ENCODE measurements around the gene EGFL6. TPM values are rescaled to one million over a fixed set of nuclear protein-coding genes. Genes with fewer than 3 reads are reported as not detected.

EGFL6 gene
- total RNA-seq, 2 experiments from 2014 or later: 2.1 to 2.7 TPM

- H3K4me1 Mint-ChIP-seq (ENCODE audit: low read depth): peaks cover 9% of the 10 kb centered on the region
- DNase-seq (no peak), ATAC-seq (no peak)
- intact Hi-C loops (cut with micrococcal nuclease): no loop called here
- no peak overlapping the region for H3K27ac Mint-ChIP-seq
- H3K36me3 Mint-ChIP-seq (ENCODE audit: low read depth): no peaks in the 10 kb centered on the region
- H3K27me3 Mint-ChIP-seq: peaks cover 23% of the 10 kb centered on the region
- TF ChIP-seq CTCF (IDR thresholded peaks at IDR 0.05): no peak
- no peak overlapping the region for H3K4me3 Mint-ChIP-seq
- POLR2A ChIA-PET: no interaction called here
- no peaks in the 10 kb centered on the region for H3K9me3 Mint-ChIP-seq
- CTCF ChIA-PET: no interaction called here
Measured at GRCh38 chrX:13565511-13565910, 3.9 kb upstream of the EGFL6 start.

GRCh38 chrX:13570261-13570605, 832 bp downstream of the EGFL6 start:
- POLR2A ChIA-PET: no interaction called here
- TF ChIP-seq CTCF (IDR thresholded peaks at IDR 0.05): no peak
- Mint-ChIP-seq H3K27ac (no peak overlapping the region), H3K36me3 (ENCODE audit: low read depth) (no peaks in the 10 kb centered on the region), H3K4me3 (peak overlapping the region; percentile 56), H3K9me3 (no peaks in the 10 kb centered on the region), H3K27me3 (peaks cover 26% of the 10 kb centered on the region), H3K4me1 (ENCODE audit: low read depth) (peaks cover 22% of the 10 kb centered on the region)
- CTCF ChIA-PET: interaction anchor here (0.8 kb wide), 1 partner anchor 76 kb away, joined by 5 read pairs; no protein-coding TSS in a partner anchor
- DNase-seq (no peak), ATAC-seq (no peak)
- intact Hi-C loops (cut with micrococcal nuclease): no loop called here

- Mint-ChIP-seq H3K4me3 (no peak overlapping the region), H3K27me3 (peaks cover 23% of the 10 kb centered on the region), H3K36me3 (ENCODE audit: low read depth) (no peaks in the 10 kb centered on the region), H3K9me3 (peaks cover 1% of the 10 kb centered on the region), H3K4me1 (ENCODE audit: low read depth) (peaks cover 19% of the 10 kb centered on the region), H3K27ac (no peak overlapping the region)
- ChIA-PET POLR2A (no interaction called here), CTCF (no interaction called here)
- no peak for DNase-seq
- TF ChIP-seq CTCF (IDR thresholded peaks at IDR 0.05): no peak
- ATAC-seq: no peak
- intact Hi-C loops (cut with micrococcal nuclease): no loop called here
Measured at GRCh38 chrX:13571136-13571535, 1.7 kb downstream of the EGFL6 start.

GRCh38 chrX:13574600-13574999, 5.2 kb downstream of the EGFL6 start:
- no peak for TF ChIP-seq CTCF (IDR thresholded peaks at IDR 0.05)
- no peak for DNase-seq
- Mint-ChIP-seq H3K9me3 (peaks cover 1% of the 10 kb centered on the region), H3K4me3 (no peak overlapping the region), H3K36me3 (ENCODE audit: low read depth) (no peaks in the 10 kb centered on the region), H3K4me1 (ENCODE audit: low read depth) (peaks cover 19% of the 10 kb centered on the region), H3K27me3 (peaks cover 12% of the 10 kb centered on the region), H3K27ac (no peak overlapping the region)
- intact Hi-C loops (cut with micrococcal nuclease): no loop called here
- ChIA-PET CTCF (interaction anchor here (1.2 kb wide), 1 partner anchor 68 kb away, joined by 6 read pairs; no protein-coding TSS in a partner anchor), POLR2A (no interaction called here)
- no peak for ATAC-seq

GRCh38 chrX:13579661-13580060, 10.3 kb downstream of the EGFL6 start:
- Mint-ChIP-seq H3K36me3 (ENCODE audit: low read depth) (no peaks in the 10 kb centered on the region), H3K9me3 (peaks cover 1% of the 10 kb centered on the region), H3K4me3 (no peak overlapping the region), H3K4me1 (ENCODE audit: low read depth) (peaks cover under 1% of the 10 kb centered on the region), H3K27ac (no peak overlapping the region), H3K27me3 (peaks cover 11% of the 10 kb centered on the region)
- no peak for ATAC-seq
- POLR2A ChIA-PET: no interaction called here
- CTCF ChIA-PET: no interaction called here
- no peak for TF ChIP-seq CTCF (IDR thresholded peaks at IDR 0.05)
- no peak for DNase-seq
- intact Hi-C loops (cut with micrococcal nuclease): no loop called here

All from activated CD8-positive, alpha-beta T cell treated with anti-CD3 and anti-CD28 coated beads for 36 hours (primary cell).